GM23248 (cell line): ENCODE measurements around the gene AAMP. TPM values are rescaled to one million over a fixed set of nuclear protein-coding genes. Genes with fewer than 3 reads are reported as not detected.
A peak's percentile ranks its signal among the peaks of the same experiment; 100 is the strongest.

Source experiments
- DNase-seq: peaks from one replicate; pipeline ENCODE4 v3.0.0-alpha.2; 2015
- H2AFZ ChIP-seq: fragments of 200-600 bp; sonication (generic); 2 replicates; pipeline ENCODE4 v1.6.1; 2016; ENCODE audit warnings: antibody characterized with exemption
- H3F3A ChIP-seq: fragments of 200-600 bp; sonication (generic); 2 replicates; pipeline ENCODE4 v1.6.1; 2016; ENCODE audit warnings: mild to moderate bottlenecking, antibody characterized with exemption, mixed run types; ENCODE audit not compliant: insufficient read depth
- H3K27ac ChIP-seq: fragments of 200-600 bp; sonication (generic); 2 replicates; pipeline ENCODE4 v1.5.1; 2016; ENCODE audit warnings: mild to moderate bottlenecking
- H3K27me3 ChIP-seq: fragments of 200-600 bp; sonication (generic); replicated peaks from 2 replicates; pipeline ENCODE4 v1.6.1; 2016; ENCODE audit warnings: mild to moderate bottlenecking; ENCODE audit not compliant: insufficient read depth
- H3K36me3 ChIP-seq: fragments of 200-600 bp; sonication (generic); 2 replicates; pipeline ENCODE4 v1.6.1; 2016; ENCODE audit warnings: low read depth, mild to moderate bottlenecking
- H3K4me1 ChIP-seq: fragments of 200-600 bp; sonication (generic); 2 replicates; pipeline ENCODE4 v1.6.1; 2016; ENCODE audit warnings: mild to moderate bottlenecking; ENCODE audit not compliant: insufficient read depth
- H3K4me2 ChIP-seq: fragments of 200-600 bp; sonication (generic); one replicate; pipeline ENCODE4 v1.6.1; 2016; ENCODE audit warnings: mild to moderate bottlenecking; ENCODE audit not compliant: unreplicated experiment
- H3K4me3 ChIP-seq: fragments of 200-600 bp; sonication (generic); 2 replicates; pipeline ENCODE4 v1.5.1; 2016; ENCODE audit warnings: mild to moderate bottlenecking
- H3K79me2 ChIP-seq: fragments of 200-600 bp; sonication (generic); 2 replicates; pipeline ENCODE4 v1.6.1; 2016; ENCODE audit warnings: mild to moderate bottlenecking; ENCODE audit not compliant: insufficient read depth
- H3K9ac ChIP-seq: fragments of 200-600 bp; sonication (generic); 2 replicates; pipeline ENCODE4 v1.6.1; 2016; ENCODE audit warnings: mild to moderate bottlenecking
- H3K9me2 ChIP-seq: fragments of 200-600 bp; sonication (generic); 2 replicates; pipeline ENCODE4 v1.6.1; 2016; ENCODE audit warnings: mixed run types, mild to moderate bottlenecking, moderate library complexity; ENCODE audit not compliant: insufficient read depth
- H3K9me3 ChIP-seq: fragments of 200-600 bp; sonication (generic); one replicate; pipeline ENCODE4 v1.6.1; 2017; ENCODE audit warnings: low read depth
- H4K20me1 ChIP-seq: fragments of 200-600 bp; sonication (generic); 2 replicates; pipeline ENCODE4 v1.6.0; 2016; ENCODE audit not compliant: insufficient read depth
- EZH2 ChIP-seq: fragments of 200-600 bp; sonication (generic); IDR thresholded peaks from 2 replicates; pipeline ENCODE4 v1.6.1; 2018; ENCODE audit warnings: antibody characterized with exemption, mild to moderate bottlenecking; ENCODE audit not compliant: insufficient read depth, poor library complexity, severe bottlenecking
- EZH2phosphoT487 ChIP-seq: fragments of 200-600 bp; sonication (generic); IDR thresholded peaks from 2 replicates; pipeline ENCODE4 v1.6.1; 2018; ENCODE audit warnings: antibody characterized with exemption, moderate library complexity, mild to moderate bottlenecking, low read depth; ENCODE audit not compliant: insufficient read depth
- WGBS, 2 experiments: methylation state at CpG; one replicate each; pipeline ENCODE4 v1.1.6; 2015 to 2017; ENCODE audit warnings: low lambda C conversion rate in 2 of 2, low coverage in 1 of 2; ENCODE audit errors: missing lambda C conversion rate in 2 of 2; 5-methylcytosine and 5-hydroxymethylcytosine counted together
- in situ Hi-C: fragments of 300-500 bp; cut with MboI; formaldehyde crosslinking; loops from 2 replicates; pipeline ENCODE4 v1.15.0; 2020
- polyA plus RNA-seq: library from polyadenylated mRNA; unstranded; fragments of >200 nt; fragmentation: Nextera tagmentation; extraction: Ambion mirVana; gene quantifications from 2 replicates; pipeline ENCODE4 v1.2.1, GENCODE V29; 2016
- total RNA-seq: library from RNA; depleted of rRNA; stranded (reverse); fragments of >200 nt; shearing (Covaris generic); gene quantifications from 2 replicates; pipeline ENCODE4 v1.2.3, GENCODE V29; 2014

The AAMP gene
- total and polyA plus RNA-seq, 2 experiments from 2014 or later: 114 to 117 TPM

GRCh38 chr2:218277921-218278320, 8.0 kb upstream of the AAMP start:
- H3K79me2 ChIP-seq: peaks cover 89% of the 10 kb centered on the region
- DNase-seq: no peak
- in situ Hi-C loops: no loop called here
- peaks cover 21% of the 10 kb centered on the region for H3K4me1 ChIP-seq
- H3K27ac ChIP-seq: no peak overlapping the region
- H3F3A ChIP-seq: peaks cover 29% of the 10 kb centered on the region
- 76 to 83% methylated on average over 7 of the region's 7 CpGs for WGBS, 2 experiments
- no peaks in the 10 kb centered on the region for H3K27me3 ChIP-seq
- H3K4me3 ChIP-seq: no peak overlapping the region
- no peak overlapping the region for H2AFZ ChIP-seq
- H3K9me2 ChIP-seq: no peaks in the 10 kb centered on the region
- H3K9me3 ChIP-seq: no peaks in the 10 kb centered on the region
- H3K9ac ChIP-seq: no peak overlapping the region
- no peaks in the 10 kb centered on the region for H4K20me1 ChIP-seq
- no peak overlapping the region for H3K4me2 ChIP-seq
- H3K36me3 ChIP-seq: peaks cover 21% of the 10 kb centered on the region; the same call in 1 of the 2 replicates
- no peak for TF ChIP-seq EZH2phosphoT487
- no peak for TF ChIP-seq EZH2

- no peaks in the 10 kb centered on the region for H3K9me2 ChIP-seq
- in situ Hi-C loops: no loop called here
- peak; percentile 15 for DNase-seq
- H3K27ac ChIP-seq: no peak overlapping the region
- H3K9ac ChIP-seq: no peak overlapping the region
- peaks cover 16% of the 10 kb centered on the region for H3K4me1 ChIP-seq
- H3K9me3 ChIP-seq: no peaks in the 10 kb centered on the region
- H3K79me2 ChIP-seq: peaks cover 82% of the 10 kb centered on the region
- no peaks in the 10 kb centered on the region for H3K27me3 ChIP-seq
- no peaks in the 10 kb centered on the region for H4K20me1 ChIP-seq
- H2AFZ ChIP-seq: no peak overlapping the region
- H3F3A ChIP-seq: peaks cover 26% of the 10 kb centered on the region
- peaks cover 21% of the 10 kb centered on the region; the same call in 1 of the 2 replicates for H3K36me3 ChIP-seq
- WGBS, 2 experiments: 71 to 72% methylated on average over 12 of the region's 12 CpGs
- TF ChIP-seq EZH2phosphoT487: no peak
- no peak for TF ChIP-seq EZH2
- H3K4me3 ChIP-seq: no peak overlapping the region
- no peak overlapping the region for H3K4me2 ChIP-seq
Measured at GRCh38 chr2:218276986-218277755, 7.2 kb upstream of the AAMP start.

GRCh38 chr2:218275371-218276072, 5.6 kb upstream of the AAMP start:
- peaks cover 82% of the 10 kb centered on the region for H3K79me2 ChIP-seq
- peaks cover 21% of the 10 kb centered on the region; the same call in 1 of the 2 replicates for H3K36me3 ChIP-seq
- H3K9ac ChIP-seq: no peak overlapping the region
- H3K27me3 ChIP-seq: no peaks in the 10 kb centered on the region
- H3K4me3 ChIP-seq: no peak overlapping the region
- no peak overlapping the region for H2AFZ ChIP-seq
- WGBS, 2 experiments: 81 to 82% methylated on average over 9 of the region's 9 CpGs
- no peak overlapping the region for H3K4me2 ChIP-seq
- peaks cover 16% of the 10 kb centered on the region for H3K4me1 ChIP-seq
- no peaks in the 10 kb centered on the region for H4K20me1 ChIP-seq
- H3F3A ChIP-seq: peaks cover 17% of the 10 kb centered on the region
- no peaks in the 10 kb centered on the region for H3K9me2 ChIP-seq
- in situ Hi-C loops: no loop called here
- DNase-seq: no peak
- H3K27ac ChIP-seq: no peak overlapping the region
- TF ChIP-seq EZH2: no peak
- no peak for TF ChIP-seq EZH2phosphoT487
- no peaks in the 10 kb centered on the region for H3K9me3 ChIP-seq

- no peak overlapping the region for H2AFZ ChIP-seq
- no peak for DNase-seq
- H3K4me1 ChIP-seq: peaks cover 16% of the 10 kb centered on the region
- peaks cover 14% of the 10 kb centered on the region; the same call in 1 of the 2 replicates for H3K36me3 ChIP-seq
- no peak overlapping the region for H3K4me2 ChIP-seq
- H3K9me3 ChIP-seq: no peaks in the 10 kb centered on the region
- no peak for TF ChIP-seq EZH2phosphoT487
- TF ChIP-seq EZH2: no peak
- H3K4me3 ChIP-seq: no peak overlapping the region
- H4K20me1 ChIP-seq: no peaks in the 10 kb centered on the region
- H3K79me2 ChIP-seq: peaks cover 77% of the 10 kb centered on the region
- peaks cover 17% of the 10 kb centered on the region for H3F3A ChIP-seq
- no peak overlapping the region for H3K27ac ChIP-seq
- WGBS, 2 experiments: 80 to 81% methylated on average over 4 of the region's 4 CpGs
- H3K9me2 ChIP-seq: no peaks in the 10 kb centered on the region
- H3K9ac ChIP-seq: no peak overlapping the region
- in situ Hi-C loops: no loop called here
- H3K27me3 ChIP-seq: no peaks in the 10 kb centered on the region
Measured at GRCh38 chr2:218274586-218274985, 4.6 kb upstream of the AAMP start.
